Measurements from ENCODE around the gene NLRP1. TPM values are rescaled to one million over a fixed set of nuclear protein-coding genes. Genes with fewer than 3 reads are reported as not detected.

NLRP1 gene
- total and polyA plus RNA-seq, 2 experiments from 2014 or later: 42.9 to 64.8 TPM

DNA sequence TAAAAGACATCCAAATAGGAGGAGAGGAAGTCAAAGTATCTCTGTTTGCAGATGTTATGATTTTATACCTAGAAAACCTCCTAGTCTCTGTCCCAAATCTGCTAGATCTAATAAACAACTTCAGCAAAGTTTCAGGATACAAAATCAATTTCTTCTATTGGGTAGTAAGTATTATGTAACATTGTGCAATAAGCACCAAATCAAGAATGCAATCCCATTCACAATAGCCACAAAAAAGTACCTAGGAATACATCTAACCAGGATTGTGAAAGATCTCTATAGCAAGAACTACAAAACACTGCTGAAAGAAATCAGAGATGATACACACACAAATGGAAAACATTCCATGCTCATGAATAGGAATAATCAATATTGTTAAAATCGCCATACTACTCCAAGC, 13.0 kb downstream of the NLRP1 start:
- Histone ChIP-seq H3K4me1 (ENCODE audit: insufficient read depth) (no peaks in the 10 kb centered on the region), H3K79me2 (no peaks in the 10 kb centered on the region), H3K4me3 (no peak overlapping the region), H3K9me3 (ENCODE audit: low read depth) (no peaks in the 10 kb centered on the region), H2AFZ (no peak overlapping the region), H3K9me2 (replicated peaks; ENCODE audit: insufficient read depth) (no peaks in the 10 kb centered on the region), H3K27me3 (peaks cover 6% of the 10 kb centered on the region), H3K4me2 (no peak overlapping the region), H3K36me3 (replicated peaks; ENCODE audit: insufficient read depth, low read depth) (no peaks in the 10 kb centered on the region), H4K20me1 (ENCODE audit: insufficient read depth, poor library complexity, severe bottlenecking) (no peaks in the 10 kb centered on the region), H3K27ac (no peak overlapping the region)
- no peak for DNase-seq (ENCODE audit: low spot score)
- 73% methylated on average over 1 of the region's 1 CpG for WGBS (ENCODE audit: low lambda C conversion rate, missing lambda C conversion rate)
- TF ChIP-seq EZH2phosphoT487 (IDR thresholded peaks at IDR 0.05; ENCODE audit: low read depth, severe bottlenecking, unreplicated experiment): no peak
- no peak for TF ChIP-seq CTCF (IDR thresholded peaks at IDR 0.05; ENCODE audit: poor library complexity)
- TF ChIP-seq EZH2 (IDR thresholded peaks at IDR 0.05; ENCODE audit: borderline replicate concordance): no peak

DNA sequence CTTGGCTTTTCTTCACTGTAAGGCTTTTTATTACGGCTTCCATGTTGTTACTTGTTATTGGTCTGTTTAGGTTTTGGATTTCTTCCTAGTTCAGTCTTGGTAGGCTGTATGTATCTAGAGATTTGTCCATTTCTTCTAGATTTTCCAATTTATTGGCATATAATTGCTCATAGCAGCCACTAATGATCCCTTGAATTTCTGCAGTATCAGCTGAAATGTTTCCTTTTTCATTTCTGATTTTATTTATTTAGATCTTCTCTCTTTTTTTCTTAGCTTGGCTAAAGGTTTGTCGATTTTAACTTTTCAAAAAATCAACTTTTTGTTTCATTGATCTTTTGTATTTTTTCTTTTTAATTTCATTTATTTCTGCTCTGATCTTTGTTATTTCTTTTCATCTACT, 18.5 kb downstream of the NLRP1 start:
- no peak overlapping the region for H3K27ac ChIP-seq
- no peaks in the 10 kb centered on the region for H3K79me2 ChIP-seq
- no peak for DNase-seq (ENCODE audit: low spot score)
- no peaks in the 10 kb centered on the region for H3K36me3 ChIP-seq (replicated peaks; ENCODE audit: insufficient read depth, low read depth)
- no peaks in the 10 kb centered on the region for H4K20me1 ChIP-seq (ENCODE audit: insufficient read depth, poor library complexity, severe bottlenecking)
- H3K27me3 ChIP-seq: peaks cover 9% of the 10 kb centered on the region
- H3K4me2 ChIP-seq: no peak overlapping the region
- H3K4me1 ChIP-seq (ENCODE audit: insufficient read depth): no peaks in the 10 kb centered on the region
- no peaks in the 10 kb centered on the region for H3K9me3 ChIP-seq (ENCODE audit: low read depth)
- TF ChIP-seq CTCF (IDR thresholded peaks at IDR 0.05; ENCODE audit: poor library complexity): no peak
- no peak for TF ChIP-seq EZH2phosphoT487 (IDR thresholded peaks at IDR 0.05; ENCODE audit: low read depth, severe bottlenecking, unreplicated experiment)
- no peak for TF ChIP-seq EZH2 (IDR thresholded peaks at IDR 0.05; ENCODE audit: borderline replicate concordance)
- H2AFZ ChIP-seq: no peak overlapping the region
- WGBS (ENCODE audit: low lambda C conversion rate, missing lambda C conversion rate): 85% methylated on average over 2 of the region's 2 CpGs
- no peak overlapping the region for H3K4me3 ChIP-seq
- no peaks in the 10 kb centered on the region for H3K9me2 ChIP-seq (replicated peaks; ENCODE audit: insufficient read depth)

DNA sequence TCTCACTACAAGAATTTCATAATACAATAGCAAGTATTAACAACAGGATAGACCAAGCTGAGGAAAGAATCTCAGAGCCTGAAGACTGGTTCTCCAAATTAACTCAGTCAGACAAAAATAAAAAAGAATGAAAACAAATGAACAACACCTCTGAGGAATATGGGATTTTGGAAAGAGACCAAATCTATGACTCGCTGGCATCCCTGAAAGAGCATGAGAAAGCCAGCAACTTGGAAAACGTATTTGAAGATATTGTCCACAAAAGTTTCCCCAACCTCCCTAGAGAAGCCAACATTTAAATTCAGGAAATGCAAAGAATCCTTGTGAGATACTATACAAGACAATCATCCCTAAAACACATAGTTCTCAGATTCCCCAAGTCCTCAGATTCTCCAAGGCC, 20.9 kb downstream of the NLRP1 start:
- H2AFZ ChIP-seq: no peak overlapping the region
- no peaks in the 10 kb centered on the region for H3K9me2 ChIP-seq (replicated peaks; ENCODE audit: insufficient read depth)
- no peak for TF ChIP-seq CTCF (IDR thresholded peaks at IDR 0.05; ENCODE audit: poor library complexity)
- H3K36me3 ChIP-seq (replicated peaks; ENCODE audit: insufficient read depth, low read depth): no peaks in the 10 kb centered on the region
- no peak overlapping the region for H3K27ac ChIP-seq
- H3K4me3 ChIP-seq: no peak overlapping the region
- H3K4me2 ChIP-seq: no peak overlapping the region
- H3K79me2 ChIP-seq: no peaks in the 10 kb centered on the region
- WGBS (ENCODE audit: low lambda C conversion rate, missing lambda C conversion rate): 87% methylated on average over 2 of the region's 2 CpGs
- H3K9me3 ChIP-seq (ENCODE audit: low read depth): no peaks in the 10 kb centered on the region
- no peak for DNase-seq (ENCODE audit: low spot score)
- H3K27me3 ChIP-seq: peaks cover 3% of the 10 kb centered on the region
- no peaks in the 10 kb centered on the region for H3K4me1 ChIP-seq (ENCODE audit: insufficient read depth)
- H4K20me1 ChIP-seq (ENCODE audit: insufficient read depth, poor library complexity, severe bottlenecking): no peaks in the 10 kb centered on the region
